ENCODE results near the gene MAT1A.

The MAT1A gene

DNA sequence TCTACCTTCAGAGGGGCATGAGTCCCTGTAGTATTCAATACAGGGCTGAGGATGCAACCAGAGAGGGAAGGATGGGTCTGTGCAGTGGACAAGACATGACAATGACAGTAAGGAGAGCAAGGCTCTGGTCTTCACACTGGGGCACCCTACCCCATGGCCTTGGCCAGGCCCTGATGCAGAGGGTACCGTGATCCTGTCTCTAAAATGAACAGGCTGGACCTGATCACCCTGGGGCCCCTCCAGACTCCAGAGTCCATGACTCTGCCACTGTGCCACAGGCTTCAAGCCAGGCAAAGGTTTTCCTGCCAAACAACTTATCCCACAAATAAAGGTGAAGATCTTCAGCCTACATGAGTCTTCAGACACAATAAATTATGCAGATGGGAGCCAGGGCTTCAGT lies 4.9 kb downstream of the MAT1A start:
- in situ Hi-C loops (cut with HindIII; ENCODE audit: low pct_ligation_motif_present, low pct_unique_long_range_greater_than_20kb, low sequenced_read_pairs): no loop called here
- DNase-seq: no peak

DNA sequence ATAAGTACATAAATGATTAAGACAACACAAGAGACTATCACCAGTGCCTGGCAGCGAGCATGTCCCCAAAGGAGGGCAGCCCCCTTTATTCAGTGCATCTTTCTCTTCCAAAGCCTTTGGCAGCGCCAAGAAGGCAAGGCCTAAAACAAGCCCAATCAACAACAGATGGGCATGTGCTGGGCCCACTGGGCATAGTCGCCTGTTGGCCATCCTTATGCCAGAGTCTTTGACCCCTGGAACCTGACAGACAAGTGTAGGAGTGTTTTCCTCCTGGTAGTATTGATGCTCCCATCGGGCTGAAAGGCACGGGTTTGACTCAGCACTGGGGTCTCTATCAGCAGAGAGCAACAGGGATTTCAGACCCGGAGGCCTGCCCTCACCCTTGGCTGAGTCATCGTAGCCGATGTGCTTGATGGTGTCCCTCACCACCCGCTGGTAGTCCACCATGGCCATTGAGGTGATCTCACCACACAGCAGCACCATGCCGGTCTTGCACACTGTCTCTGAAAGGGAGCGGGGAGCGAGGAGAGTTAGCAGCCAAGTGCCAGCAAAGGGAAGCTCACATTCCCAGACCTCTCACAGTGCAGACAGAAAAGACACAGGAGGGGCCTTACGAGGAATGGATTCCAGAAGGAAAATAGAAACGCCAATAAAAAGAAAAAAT lies 5.8 kb downstream of the MAT1A start:
- in situ Hi-C loops (cut with HindIII; ENCODE audit: low pct_ligation_motif_present, low pct_unique_long_range_greater_than_20kb, low sequenced_read_pairs): no loop called here

DNA sequence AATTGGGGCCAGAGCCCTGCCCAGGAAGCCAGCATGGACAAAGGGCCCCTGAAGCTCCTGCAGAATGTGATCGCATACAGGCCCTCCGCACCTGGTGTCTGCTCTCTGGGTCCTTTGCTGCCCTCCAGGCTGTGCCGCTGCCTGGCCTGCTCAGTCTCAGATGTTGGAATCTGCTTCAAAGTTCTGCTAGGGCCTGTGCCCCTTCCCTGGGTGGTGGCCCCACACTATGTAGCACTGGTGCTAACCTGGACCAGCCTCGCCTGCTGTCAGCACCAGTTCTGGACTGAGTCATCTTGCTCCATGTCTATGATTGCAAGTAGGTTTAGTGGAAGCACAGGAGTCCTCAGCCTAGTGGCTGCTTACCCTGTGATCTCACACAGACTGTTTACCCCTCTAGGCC lies 6.3 kb downstream of the MAT1A start:
- in situ Hi-C loops (cut with HindIII; ENCODE audit: low pct_ligation_motif_present, low pct_unique_long_range_greater_than_20kb, low sequenced_read_pairs): no loop called here
- DNase-seq: no peak

More for the DNA sequence above, 5.8 kb downstream of the MAT1A start:
- no peak for DNase-seq

DNA sequence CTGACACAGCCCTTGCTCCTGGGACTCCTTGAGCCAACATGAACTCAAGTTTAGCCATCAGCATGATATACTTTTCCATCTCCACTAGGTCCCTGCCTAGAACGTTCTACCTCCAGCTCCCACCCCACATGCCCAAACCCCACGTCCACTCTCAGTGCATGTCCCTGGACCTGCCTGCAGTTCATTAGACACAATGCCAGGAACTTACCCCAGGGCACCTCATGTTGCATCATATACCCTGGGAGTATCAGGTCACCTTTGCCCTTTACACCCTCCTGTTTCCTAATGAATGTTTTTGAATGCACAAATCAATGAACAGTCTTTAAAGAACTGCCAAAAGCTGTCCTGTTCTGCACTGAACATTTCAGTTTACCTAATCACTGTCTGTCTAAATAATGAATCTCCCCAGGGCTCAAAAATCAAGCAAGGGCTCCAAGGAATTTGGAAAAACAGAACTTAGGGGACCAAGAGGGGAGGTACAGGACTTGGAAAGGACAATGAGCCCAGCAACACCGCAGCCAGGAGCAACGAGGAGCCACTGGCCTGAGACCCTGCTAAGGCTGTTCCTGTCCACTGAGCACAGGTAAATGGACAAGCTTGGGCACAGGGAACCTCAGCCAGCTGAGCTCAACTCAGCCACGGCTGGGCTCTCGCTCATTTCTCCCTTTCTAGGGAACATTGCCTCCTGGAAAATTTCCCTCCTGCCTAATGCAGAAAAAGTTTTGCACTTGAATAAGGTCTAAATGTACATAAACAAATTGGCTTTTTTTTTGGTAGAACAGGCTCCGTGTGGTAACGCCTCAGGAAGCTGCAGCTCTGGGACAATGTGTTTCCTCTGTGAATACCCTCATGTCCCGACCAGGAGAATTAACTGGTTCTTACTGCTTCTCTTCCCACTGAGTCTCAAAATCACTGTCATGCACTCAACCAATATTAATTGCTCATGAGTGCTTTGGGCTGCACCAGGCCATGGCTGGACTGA lies 7.4 kb downstream of the MAT1A start:
- DNase-seq: no peak
- in situ Hi-C loops (cut with HindIII; ENCODE audit: low pct_ligation_motif_present, low pct_unique_long_range_greater_than_20kb, low sequenced_read_pairs): no loop called here

DNA sequence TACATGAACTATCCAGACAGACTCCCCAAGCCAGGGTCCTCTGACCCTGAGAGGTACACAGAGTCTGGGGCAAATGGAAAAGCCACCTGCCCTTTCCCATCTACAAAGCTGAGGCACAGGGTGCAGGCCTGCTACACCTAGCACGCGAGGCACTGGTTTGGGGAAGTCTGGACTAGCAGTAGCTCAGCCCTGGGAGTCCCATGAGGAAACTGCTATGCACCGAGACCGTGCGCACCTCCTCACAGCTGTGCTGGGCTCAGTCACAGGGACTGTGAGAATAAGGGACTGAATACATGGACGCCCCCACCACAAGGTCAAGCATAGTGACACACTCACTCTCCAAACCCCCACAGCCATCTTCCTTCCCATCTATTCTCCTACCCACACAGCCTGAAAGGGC lies 8.2 kb downstream of the MAT1A start:
- in situ Hi-C loops (cut with HindIII; ENCODE audit: low pct_ligation_motif_present, low pct_unique_long_range_greater_than_20kb, low sequenced_read_pairs): no loop called here
- DNase-seq: no peak

DNA sequence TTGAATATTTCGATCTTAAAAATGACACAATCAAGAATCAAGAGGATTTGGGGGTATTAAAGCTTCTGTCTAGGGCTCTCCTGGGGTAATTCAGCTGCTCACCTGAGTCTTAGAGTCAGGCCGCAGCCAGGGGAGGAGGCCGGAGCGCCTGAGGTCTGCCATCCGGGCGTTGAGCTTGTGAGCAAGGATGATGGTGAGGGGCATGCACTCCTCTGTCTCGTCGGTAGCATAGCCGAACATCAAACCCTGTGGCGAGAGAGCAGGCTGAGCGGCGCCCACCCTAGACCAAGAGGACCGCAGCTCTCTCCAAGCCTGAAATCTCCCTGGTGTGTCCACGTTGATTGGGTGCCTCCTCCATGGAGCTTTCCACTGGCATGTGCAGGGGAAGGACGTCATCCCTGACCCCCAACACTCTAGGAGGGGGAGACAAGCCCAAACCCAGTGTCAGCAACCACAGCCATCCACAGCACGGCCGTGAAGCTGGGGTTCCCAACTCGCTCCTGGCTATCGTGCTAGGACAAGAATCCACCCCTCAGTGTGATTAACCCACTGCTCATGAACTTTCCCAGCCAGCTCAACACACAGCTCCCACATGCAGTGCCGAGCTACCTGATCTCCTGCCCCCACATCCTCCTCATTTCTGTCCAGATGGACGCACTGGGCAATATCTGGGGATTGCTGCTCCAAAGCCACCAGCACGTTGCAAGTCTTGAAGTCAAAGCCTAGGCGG lies 9.2 kb downstream of the MAT1A start:
- in situ Hi-C loops (cut with HindIII; ENCODE audit: low pct_ligation_motif_present, low pct_unique_long_range_greater_than_20kb, low sequenced_read_pairs): no loop called here

DNA sequence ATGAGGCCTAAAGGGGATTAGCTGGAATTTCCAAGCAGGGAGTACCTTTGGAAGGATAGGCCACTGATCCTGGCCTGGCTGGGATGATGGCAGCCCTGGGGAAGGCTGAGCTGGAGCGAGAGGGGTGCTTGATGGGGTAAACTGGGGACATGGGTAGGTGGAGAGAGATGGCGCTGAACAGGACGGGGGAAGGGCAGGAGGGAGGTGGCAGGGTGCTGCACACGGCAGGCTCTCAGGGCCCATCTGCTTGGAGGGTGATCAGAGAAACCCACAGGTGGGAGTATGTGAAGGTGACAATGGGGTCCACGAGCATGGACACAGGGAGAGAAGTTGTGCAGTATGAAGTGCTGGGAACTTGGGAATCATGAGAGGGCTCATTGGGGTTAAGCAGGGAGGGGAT lies 10.3 kb downstream of the MAT1A start:
- no peak for DNase-seq
- in situ Hi-C loops (cut with HindIII; ENCODE audit: low pct_ligation_motif_present, low pct_unique_long_range_greater_than_20kb, low sequenced_read_pairs): no loop called here

More for the DNA sequence above, 9.2 kb downstream of the MAT1A start:
- DNase-seq: no peak

DNA sequence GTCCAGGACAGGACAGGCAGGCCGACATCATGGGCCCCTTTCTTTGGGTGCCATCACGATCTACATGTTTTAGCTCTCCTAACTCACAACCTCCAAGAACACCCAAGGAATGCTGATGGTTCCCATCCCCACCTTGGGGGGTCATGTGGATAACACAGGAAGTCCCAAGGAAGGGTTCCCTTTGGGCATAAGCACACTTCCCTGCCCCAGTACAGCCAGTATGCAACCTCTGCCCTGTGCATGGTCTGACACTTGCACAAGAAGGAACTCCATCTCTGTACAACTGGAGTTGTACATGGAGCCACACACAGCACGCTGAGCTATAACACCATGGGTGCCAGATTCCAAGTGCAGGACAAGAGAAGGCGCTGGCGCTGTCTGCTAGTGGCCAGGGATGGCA lies 11.0 kb downstream of the MAT1A start:
- in situ Hi-C loops (cut with HindIII; ENCODE audit: low pct_ligation_motif_present, low pct_unique_long_range_greater_than_20kb, low sequenced_read_pairs): no loop called here
- DNase-seq: no peak

DNA sequence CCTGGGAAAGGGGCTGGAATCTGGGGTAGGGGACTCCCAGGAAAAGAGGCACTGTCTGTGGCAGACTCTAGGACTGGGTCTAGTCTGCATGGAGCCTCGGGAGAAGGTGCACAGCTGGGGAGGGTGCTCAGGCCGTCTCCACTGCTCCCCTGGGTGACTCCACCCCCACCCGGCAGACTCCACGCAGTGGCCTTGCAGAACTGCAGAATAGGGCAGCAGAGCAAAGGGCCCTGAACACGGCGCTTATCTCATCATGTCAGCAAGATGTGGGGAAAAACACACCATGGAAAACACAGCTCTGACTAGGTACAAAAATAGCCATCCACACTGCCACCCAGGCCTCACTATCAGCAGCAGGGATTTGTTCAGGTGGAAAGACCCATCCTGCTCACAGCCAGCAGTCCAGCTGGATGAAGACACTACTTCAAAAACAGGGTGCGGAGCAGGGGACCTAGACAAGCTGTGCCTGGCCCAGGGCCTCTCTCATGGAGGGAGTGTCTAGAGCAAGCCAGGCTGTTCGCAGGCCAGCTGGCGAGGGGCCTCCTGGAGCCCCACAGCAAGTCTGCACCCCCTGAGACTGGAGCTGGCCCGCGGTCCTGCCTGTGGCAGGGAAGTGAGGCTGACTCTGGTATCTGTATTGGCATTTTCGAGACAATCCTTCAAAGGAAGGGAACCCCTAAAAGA lies 11.7 kb downstream of the MAT1A start:
- in situ Hi-C loops (cut with HindIII; ENCODE audit: low pct_ligation_motif_present, low pct_unique_long_range_greater_than_20kb, low sequenced_read_pairs): no loop called here
- DNase-seq: no peak

DNA sequence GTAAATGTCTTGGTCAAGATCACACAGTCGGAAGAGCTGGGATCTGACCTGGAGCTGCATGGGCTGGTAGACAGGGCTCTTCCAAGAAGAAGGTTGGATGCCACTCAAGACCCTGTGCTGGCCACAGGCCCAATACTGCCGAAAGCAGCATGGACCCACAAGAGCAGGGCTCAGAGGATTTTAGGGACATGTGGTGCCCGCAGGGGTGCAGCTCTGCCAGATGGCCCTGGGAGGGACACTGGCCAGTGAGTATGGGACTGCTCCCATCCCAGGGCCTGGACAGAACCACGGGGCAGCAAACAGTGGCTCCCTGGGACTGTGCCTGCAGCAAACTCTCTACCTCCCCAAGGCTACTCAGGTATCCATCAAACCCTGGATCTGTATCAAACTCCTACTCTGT lies 12.4 kb downstream of the MAT1A start:
- in situ Hi-C loops (cut with HindIII; ENCODE audit: low pct_ligation_motif_present, low pct_unique_long_range_greater_than_20kb, low sequenced_read_pairs): no loop called here
- no peak for DNase-seq

DNA sequence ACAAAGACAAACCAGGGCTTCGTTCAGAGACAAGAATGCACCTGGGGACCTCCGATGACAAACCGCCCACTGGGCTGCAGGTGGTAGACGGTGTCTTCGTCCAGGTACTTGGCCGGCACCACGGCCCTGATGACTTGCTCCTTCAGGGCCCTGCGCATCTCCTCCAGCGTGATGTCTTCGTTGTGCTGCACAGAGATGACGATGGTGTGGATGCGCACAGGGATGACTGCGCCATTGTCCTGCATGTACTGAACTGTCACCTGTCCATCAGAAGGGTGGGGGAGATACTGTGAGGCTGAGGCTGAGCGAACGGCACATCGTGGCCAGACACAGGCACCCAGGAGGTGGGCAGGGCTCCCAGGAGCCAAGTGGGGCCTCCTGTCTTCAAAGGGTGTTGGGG lies 13.1 kb downstream of the MAT1A start:
- DNase-seq: no peak
- in situ Hi-C loops (cut with HindIII; ENCODE audit: low pct_ligation_motif_present, low pct_unique_long_range_greater_than_20kb, low sequenced_read_pairs): no loop called here

DNA sequence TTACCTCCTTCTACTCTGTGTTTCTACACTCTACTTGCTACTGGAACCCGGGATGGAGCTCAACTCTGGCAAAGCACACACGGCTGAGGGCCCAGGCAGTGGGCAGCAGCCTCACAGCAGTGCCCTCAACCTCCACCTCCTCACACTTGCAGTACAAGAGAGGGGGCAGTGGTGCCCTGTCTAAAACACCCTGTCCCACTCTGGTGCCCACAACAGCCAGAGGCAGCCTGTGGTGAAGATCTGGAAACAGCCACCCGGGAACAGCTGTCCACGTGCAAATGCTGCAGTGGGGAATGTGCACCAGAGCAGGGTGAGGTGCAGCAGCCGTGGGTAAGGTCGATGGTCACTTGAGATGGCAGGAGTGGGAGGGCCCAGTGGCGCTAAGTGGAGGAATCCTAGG lies 13.7 kb downstream of the MAT1A start:
- DNase-seq: no peak
- in situ Hi-C loops (cut with HindIII; ENCODE audit: low pct_ligation_motif_present, low pct_unique_long_range_greater_than_20kb, low sequenced_read_pairs): no loop called here

DNA sequence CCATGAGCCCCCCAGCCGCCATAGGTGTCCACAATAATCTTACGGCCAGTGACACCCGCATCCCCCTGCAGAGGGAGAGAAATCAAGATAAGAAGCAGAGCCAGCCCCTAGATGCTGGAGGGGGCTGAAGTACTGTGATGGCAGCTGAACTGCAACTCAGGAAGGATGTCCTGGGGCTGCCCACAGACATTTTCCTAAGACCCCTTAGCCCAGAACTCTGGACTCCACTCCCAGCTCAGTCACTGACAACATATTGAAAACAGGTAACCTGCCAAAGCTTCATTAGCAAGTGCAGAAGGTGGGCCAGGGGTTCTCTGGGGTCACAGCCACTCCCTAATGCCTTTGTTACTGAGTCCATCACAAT lies 14.3 kb downstream of the MAT1A start:
- in situ Hi-C loops (cut with HindIII; ENCODE audit: low pct_ligation_motif_present, low pct_unique_long_range_greater_than_20kb, low sequenced_read_pairs): no loop called here
- no peak for DNase-seq

DNA sequence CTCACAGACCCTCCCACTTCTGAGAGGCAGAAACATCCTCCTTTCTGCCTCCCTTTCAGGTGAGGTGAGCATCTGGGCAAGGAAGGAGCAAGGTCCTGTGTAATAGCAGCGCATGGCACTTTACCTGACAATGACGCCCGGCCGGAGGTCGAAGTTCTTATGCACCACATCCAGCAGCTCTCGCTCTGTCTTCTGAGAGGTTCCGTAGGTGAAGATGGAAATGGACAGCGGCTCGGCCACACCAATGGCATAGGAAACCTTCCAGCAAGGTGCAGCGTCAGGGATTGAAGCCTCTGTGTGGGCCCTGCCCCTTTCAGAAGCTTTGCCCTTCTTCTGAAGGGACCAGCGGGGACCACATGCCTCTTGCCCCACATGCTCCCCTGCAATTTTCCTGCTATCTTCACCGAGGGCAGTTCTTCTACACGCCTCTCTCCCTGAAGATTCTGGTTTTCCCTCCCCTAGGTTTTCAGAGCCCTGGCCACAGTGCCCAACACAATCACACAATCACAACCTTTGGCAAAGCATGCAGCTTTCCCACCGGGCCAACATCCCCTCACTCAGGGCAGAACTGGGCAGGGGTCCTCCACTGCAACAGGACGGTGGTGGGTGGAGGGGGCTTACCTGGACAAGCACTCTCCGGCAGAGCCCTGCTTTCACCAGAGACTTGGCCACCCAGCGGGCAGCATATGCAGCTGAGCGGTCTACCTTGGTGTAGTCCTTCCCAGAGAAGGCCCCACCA lies 14.9 kb downstream of the MAT1A start:
- DNase-seq: no peak
- in situ Hi-C loops (cut with HindIII; ENCODE audit: low pct_ligation_motif_present, low pct_unique_long_range_greater_than_20kb, low sequenced_read_pairs): no loop called here

DNA sequence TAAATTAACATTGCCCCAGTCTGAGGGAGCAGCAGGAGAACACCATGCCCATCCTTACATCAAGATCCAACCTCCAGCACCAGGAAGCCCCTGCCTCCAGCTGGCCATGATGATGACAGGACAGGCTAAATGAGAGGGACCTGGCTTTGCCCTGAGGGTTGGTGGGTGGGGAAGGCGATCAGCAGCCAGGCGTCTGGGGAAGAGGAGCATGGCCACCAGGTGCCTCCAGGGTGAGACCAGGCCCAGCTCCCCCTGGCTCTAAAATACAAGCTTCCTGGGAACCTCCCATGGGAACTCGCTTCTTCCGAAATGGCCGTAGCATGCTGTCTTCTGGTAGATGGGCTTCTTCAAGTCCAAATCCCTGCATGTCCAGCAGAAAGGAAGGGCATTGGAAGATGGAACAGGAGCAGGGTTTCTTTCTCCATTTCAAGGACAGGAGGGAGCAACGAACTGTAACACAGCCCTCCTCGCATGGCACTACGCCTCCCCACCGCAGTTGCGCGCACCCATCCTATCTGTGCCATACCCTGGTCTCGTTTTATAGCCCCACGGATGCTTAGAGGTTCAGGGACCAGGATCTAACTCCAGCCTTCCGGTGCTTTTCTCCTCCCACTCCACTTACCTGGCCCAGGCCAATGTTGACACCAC lies 15.8 kb downstream of the MAT1A start:
- in situ Hi-C loops (cut with HindIII; ENCODE audit: low pct_ligation_motif_present, low pct_unique_long_range_greater_than_20kb, low sequenced_read_pairs): no loop called here

DNA sequence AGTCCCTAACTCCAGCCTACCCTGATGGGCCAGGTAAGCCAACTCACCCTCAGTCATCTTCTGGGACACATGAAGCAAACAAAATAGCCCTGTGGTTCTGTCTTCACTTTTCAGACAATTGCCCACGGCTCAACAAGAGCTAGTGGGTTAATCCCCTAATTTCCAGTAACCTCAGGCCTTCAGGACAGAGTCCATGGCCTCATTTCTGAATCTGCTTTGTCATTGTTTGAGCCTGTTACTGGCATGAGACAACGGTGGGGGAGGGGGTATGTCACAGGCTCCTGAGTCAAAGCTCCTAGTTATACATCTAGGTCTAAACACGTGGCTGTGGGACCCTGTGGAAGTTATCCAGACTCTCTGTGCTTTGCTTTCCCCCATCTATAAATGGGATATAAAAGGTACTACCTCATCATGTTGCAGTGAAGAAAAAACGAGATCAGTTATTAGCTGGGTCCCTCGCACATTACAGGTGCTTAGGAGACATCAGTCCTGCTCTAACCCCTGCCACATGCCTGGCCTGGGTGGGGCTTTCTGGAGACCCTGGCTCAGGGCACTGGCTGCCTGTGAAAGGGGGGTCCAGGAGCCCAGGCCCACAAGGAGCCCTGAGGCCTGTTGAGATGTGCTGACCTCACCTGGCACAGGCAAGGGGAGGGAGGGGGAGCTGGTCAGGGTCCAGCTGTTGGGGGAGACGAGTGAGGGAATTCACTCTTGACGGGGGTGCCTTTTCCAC lies 16.5 kb downstream of the MAT1A start:
- DNase-seq: no peak
- in situ Hi-C loops (cut with HindIII; ENCODE audit: low pct_ligation_motif_present, low pct_unique_long_range_greater_than_20kb, low sequenced_read_pairs): no loop called here

More for the DNA sequence above, 15.8 kb downstream of the MAT1A start:
- DNase-seq: no peak

DNA sequence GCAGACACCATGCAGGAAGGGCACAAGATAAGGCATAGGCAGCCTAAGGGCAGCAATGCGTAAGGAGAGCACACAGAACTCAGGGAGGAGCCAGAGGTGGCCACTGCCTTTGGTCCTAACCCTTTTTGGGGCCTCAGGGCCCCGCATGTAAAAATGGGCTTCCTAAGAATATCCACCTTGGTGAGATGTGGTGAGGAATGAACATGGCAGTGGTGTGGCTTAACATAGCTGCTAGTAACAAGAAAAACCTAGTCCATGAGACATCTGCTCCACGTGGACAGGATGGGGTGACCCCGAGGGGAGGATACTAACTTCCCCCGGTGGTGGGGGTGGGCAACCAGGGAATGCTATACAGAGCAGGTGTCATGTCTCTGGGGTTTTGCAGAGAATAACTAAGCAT lies 18.0 kb downstream of the MAT1A start:
- DNase-seq: no peak
- in situ Hi-C loops (cut with HindIII; ENCODE audit: low pct_ligation_motif_present, low pct_unique_long_range_greater_than_20kb, low sequenced_read_pairs): no loop called here

Measured in ACHN (cell line).